ENCODE data around the gene PEDS1.
A peak's percentile ranks its signal among the peaks of the same experiment; 100 is the strongest.

GRCh38 chr20:50152394-50153152 lies 950 bp downstream of the PEDS1 start:
- TF ChIP-seq CTCF (conservative IDR thresholded peaks at IDR 0.05; ENCODE audit: low read depth, low read length), result no peak
- TF ChIP-seq CEBPB (IDR thresholded peaks at IDR 0.05; ENCODE audit: low read depth, low read length), result no peak
- TF ChIP-seq POLR2A (IDR thresholded peaks at IDR 0.05; ENCODE audit: low read depth, low read length), result no peak
- 0 out of 2 replicates have a peak, but pooled peaks have one; percentile 2 for TF ChIP-seq RAD21 (IDR thresholded peaks at IDR 0.05; ENCODE audit: low read length)
- no peak for TF ChIP-seq MAFK (IDR thresholded peaks at IDR 0.05; ENCODE audit: low read depth, low read length)
- TF ChIP-seq FOS (IDR thresholded peaks at IDR 0.05; ENCODE audit: low read depth, low read length), result no peak
- no peak for TF ChIP-seq SMC3 (IDR thresholded peaks at IDR 0.05; ENCODE audit: low read depth, low read length)
- TF ChIP-seq CHD1 (IDR thresholded peaks at IDR 0.05; ENCODE audit: low read depth, low read length), result no peak
- TF ChIP-seq, protein P1, sequence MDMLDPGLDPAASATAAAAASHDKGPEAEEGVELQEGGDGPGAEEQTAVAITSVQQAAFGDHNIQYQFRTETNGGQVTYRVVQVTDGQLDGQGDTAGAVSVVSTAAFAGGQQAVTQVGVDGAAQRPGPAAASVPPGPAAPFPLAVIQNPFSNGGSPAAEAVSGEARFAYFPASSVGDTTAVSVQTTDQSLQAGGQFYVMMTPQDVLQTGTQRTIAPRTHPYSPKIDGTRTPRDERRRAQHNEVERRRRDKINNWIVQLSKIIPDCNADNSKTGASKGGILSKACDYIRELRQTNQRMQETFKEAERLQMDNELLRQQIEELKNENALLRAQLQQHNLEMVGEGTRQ (IDR thresholded peaks at IDR 0.05; ENCODE audit: low read depth, low read length), result no peak
- TF ChIP-seq ELK1 (IDR thresholded peaks at IDR 0.05; ENCODE audit: borderline replicate concordance, low read depth, low read length), result no peak
- TF ChIP-seq MAZ (IDR thresholded peaks at IDR 0.05; ENCODE audit: borderline replicate concordance, low read depth, low read length), result no peak
- TF ChIP-seq MXI1 (IDR thresholded peaks at IDR 0.05; ENCODE audit: borderline replicate concordance, low read depth, low read length), result no peak
- TF ChIP-seq RCOR1 (IDR thresholded peaks at IDR 0.05; ENCODE audit: insufficient replicate concordance, low read length), result no peak
- no peak for TF ChIP-seq NFE2L2 (IDR thresholded peaks at IDR 0.05; ENCODE audit: low read depth, low read length)

All from IMR-90 (cell line).